Naive B cell (primary cell): ENCODE results near the gene WSCD2. TPM values are rescaled to one million over a fixed set of nuclear protein-coding genes. Genes with fewer than 3 reads are reported as not detected.

Source experiments
- ATAC-seq, 2 donors: fragments of 150-1000 bp; cut with Tn5 transposase; 2 replicates each; pipeline ENCODE4 v1.10.0; 2021; ENCODE audit warnings: low read depth in 2 of 2, mild to moderate bottlenecking in 2 of 2, moderate library complexity in 2 of 2
- DNase-seq: peaks from one replicate; pipeline ENCODE4 v3.0.0; 2022
- H3K27ac Mint-ChIP-seq, 6 donors: one replicate each; pipeline ENCODE4 v1.8.0; 2020 to 2022; ENCODE audit warnings: mild to moderate bottlenecking in 6 of 6, mixed read lengths in 6 of 6, moderate library complexity in 5 of 6, inconsistent platforms in 2 of 6
- H3K27me3 Mint-ChIP-seq, 3 donors: one replicate each; pipeline ENCODE4 v1.8.0; 2021 to 2022; ENCODE audit warnings: mixed read lengths in 3 of 3, mild to moderate bottlenecking in 1 of 3
- H3K36me3 Mint-ChIP-seq, 2 donors: one replicate each; pipeline ENCODE4 v1.8.0; 2020 to 2022; ENCODE audit warnings: mixed read lengths in 2 of 2, inconsistent platforms in 1 of 2, mild to moderate bottlenecking in 1 of 2
- H3K4me1 Mint-ChIP-seq, 3 donors: one replicate each; pipeline ENCODE4 v1.8.0; 2020 to 2022; ENCODE audit warnings: mixed read lengths in 3 of 3, inconsistent platforms in 1 of 3, mild to moderate bottlenecking in 1 of 3, moderate library complexity in 1 of 3
- H3K4me3 Mint-ChIP-seq, 8 donors: one replicate each; pipeline ENCODE4 v1.8.0; 2020 to 2022; ENCODE audit warnings: mild to moderate bottlenecking in 8 of 8, mixed read lengths in 8 of 8, moderate library complexity in 8 of 8, inconsistent platforms in 2 of 8
- H3K9me3 Mint-ChIP-seq, 7 donors: one replicate each; pipeline ENCODE4 v1.8.0; 2020 to 2022; ENCODE audit warnings: mixed read lengths in 7 of 7, mild to moderate bottlenecking in 5 of 7, inconsistent platforms in 2 of 7, moderate library complexity in 1 of 7
- polyA plus RNA-seq, 6 donors: library from polyadenylated mRNA; unstranded; fragments of 300-500 nt; fragmentation: Illumina TruSeq; gene quantifications; one replicate each; pipeline ENCODE4 v1.2.3, GENCODE V29; 2021; ENCODE audit warnings: low read depth in 6 of 6

Gene WSCD2
- polyA plus RNA-seq, 6 donors from 2014 or later = 0.13 to 0.53 TPM; not detected in 4

- H3K4me1 Mint-ChIP-seq = no peaks in the 10 kb centered on the region
- peaks cover 14 to 25% (median 23%) of the 10 kb centered on the region in 3 donors for H3K27me3 Mint-ChIP-seq
- H3K9me3 Mint-ChIP-seq = peaks cover 0 to 2% (median 0%) of the 10 kb centered on the region in 7 donors
- no peak for ATAC-seq
- H3K27ac Mint-ChIP-seq = no peak overlapping the region
- DNase-seq = no peak
- no peaks in the 10 kb centered on the region for H3K36me3 Mint-ChIP-seq
- no peak overlapping the region for H3K4me3 Mint-ChIP-seq
Measured at GRCh38 chr12:108162207-108162606, 33.1 kb downstream of the WSCD2 start.

- Mint-ChIP-seq H3K9me3 (peaks cover 0 to 7% (median 0%) of the 10 kb centered on the region in 7 donors), H3K4me1 (no peaks in the 10 kb centered on the region), H3K36me3 (no peaks in the 10 kb centered on the region), H3K27me3 (peaks cover 20 to 28% (median 27%) of the 10 kb centered on the region in 3 donors), H3K4me3 (no peak overlapping the region), H3K27ac (no peak overlapping the region)
- DNase-seq = no peak
- no peak for ATAC-seq
Measured at GRCh38 chr12:108166505-108166904, 37.4 kb downstream of the WSCD2 start.

- H3K9me3 Mint-ChIP-seq = peaks cover 0 to 7% (median 0%) of the 10 kb centered on the region in 7 donors
- no peaks in the 10 kb centered on the region for H3K36me3 Mint-ChIP-seq
- H3K4me3 Mint-ChIP-seq = no peak overlapping the region
- DNase-seq = no peak
- no peak overlapping the region for H3K27ac Mint-ChIP-seq
- H3K27me3 Mint-ChIP-seq = peaks cover 20 to 36% (median 28%) of the 10 kb centered on the region in 3 donors
- H3K4me1 Mint-ChIP-seq = no peaks in the 10 kb centered on the region
- ATAC-seq = no peak
Measured at GRCh38 chr12:108167974-108168373, 38.9 kb downstream of the WSCD2 start.

- no peak overlapping the region for H3K27ac Mint-ChIP-seq
- H3K27me3 Mint-ChIP-seq = peaks cover 20 to 36% (median 28%) of the 10 kb centered on the region in 3 donors
- DNase-seq (no peak), ATAC-seq (no peak)
- no peaks in the 10 kb centered on the region for H3K36me3 Mint-ChIP-seq
- no peaks in the 10 kb centered on the region for H3K4me1 Mint-ChIP-seq
- peaks cover 0 to 7% (median 0%) of the 10 kb centered on the region in 7 donors for H3K9me3 Mint-ChIP-seq
- H3K4me3 Mint-ChIP-seq = no peak overlapping the region
Measured at GRCh38 chr12:108169708-108170107, 40.6 kb downstream of the WSCD2 start.

GRCh38 chr12:108170164-108170563 is 41.1 kb downstream of the WSCD2 start:
- Mint-ChIP-seq H3K27me3 (peaks cover 19 to 36% (median 28%) of the 10 kb centered on the region in 3 donors), H3K4me3 (no peak overlapping the region), H3K36me3 (no peaks in the 10 kb centered on the region), H3K9me3 (peaks cover 0 to 7% (median 0%) of the 10 kb centered on the region in 7 donors), H3K27ac (peak overlapping the region in 1 of 6 donors; percentile 62), H3K4me1 (no peaks in the 10 kb centered on the region)
- no peak for DNase-seq
- ATAC-seq = no peak

- Mint-ChIP-seq H3K36me3 (no peaks in the 10 kb centered on the region), H3K27ac (no peak overlapping the region), H3K4me1 (no peaks in the 10 kb centered on the region), H3K9me3 (peaks cover 0 to 7% (median 3%) of the 10 kb centered on the region in 7 donors), H3K27me3 (peaks cover 14 to 25% (median 20%) of the 10 kb centered on the region in 3 donors), H3K4me3 (no peak overlapping the region)
- no peak for ATAC-seq
- DNase-seq = no peak
Measured at GRCh38 chr12:108172033-108172432, 42.9 kb downstream of the WSCD2 start.

- no peaks in the 10 kb centered on the region for H3K36me3 Mint-ChIP-seq
- no peak for DNase-seq
- H3K9me3 Mint-ChIP-seq = peaks cover 0 to 7% (median 2%) of the 10 kb centered on the region in 7 donors
- H3K27me3 Mint-ChIP-seq = peaks cover 9 to 19% (median 13%) of the 10 kb centered on the region in 3 donors
- no peak overlapping the region for H3K27ac Mint-ChIP-seq
- ATAC-seq = no peak
- no peaks in the 10 kb centered on the region for H3K4me1 Mint-ChIP-seq
- H3K4me3 Mint-ChIP-seq = no peak overlapping the region
Measured at GRCh38 chr12:108173160-108173559, 44.1 kb downstream of the WSCD2 start.

GRCh38 chr12:108173892-108174291 is 44.8 kb downstream of the WSCD2 start:
- peaks cover 0 to 8% (median 3%) of the 10 kb centered on the region in 7 donors for H3K9me3 Mint-ChIP-seq
- peaks cover 5 to 19% (median 11%) of the 10 kb centered on the region in 3 donors for H3K27me3 Mint-ChIP-seq
- no peaks in the 10 kb centered on the region for H3K4me1 Mint-ChIP-seq
- no peak for DNase-seq
- no peaks in the 10 kb centered on the region for H3K36me3 Mint-ChIP-seq
- H3K27ac Mint-ChIP-seq = no peak overlapping the region
- no peak for ATAC-seq
- no peak overlapping the region for H3K4me3 Mint-ChIP-seq

- Mint-ChIP-seq H3K36me3 (no peaks in the 10 kb centered on the region), H3K27ac (no peak overlapping the region), H3K4me3 (no peak overlapping the region), H3K27me3 (peaks cover 4 to 17% (median 11%) of the 10 kb centered on the region in 3 donors), H3K4me1 (no peaks in the 10 kb centered on the region), H3K9me3 (peaks cover 0 to 8% (median 3%) of the 10 kb centered on the region in 7 donors)
- DNase-seq (no peak), ATAC-seq (no peak)
Measured at GRCh38 chr12:108174641-108175040, 45.6 kb downstream of the WSCD2 start.

GRCh38 chr12:108175310-108175709 is 46.2 kb downstream of the WSCD2 start:
- DNase-seq (no peak), ATAC-seq (no peak)
- H3K36me3 Mint-ChIP-seq = no peaks in the 10 kb centered on the region
- peaks cover 0 to 10% (median 7%) of the 10 kb centered on the region in 3 donors for H3K27me3 Mint-ChIP-seq
- H3K4me1 Mint-ChIP-seq = no peaks in the 10 kb centered on the region
- H3K27ac Mint-ChIP-seq = no peak overlapping the region
- no peak overlapping the region for H3K4me3 Mint-ChIP-seq
- H3K9me3 Mint-ChIP-seq = peaks cover 0 to 8% (median 3%) of the 10 kb centered on the region in 7 donors

- peaks cover 0 to 8% (median 3%) of the 10 kb centered on the region in 7 donors for H3K9me3 Mint-ChIP-seq
- DNase-seq = no peak
Measured at GRCh38 chr12:108176292-108176691, 47.2 kb downstream of the WSCD2 start.

GRCh38 chr12:108177131-108177530 is 48.0 kb downstream of the WSCD2 start:
- Mint-ChIP-seq H3K27ac (no peak overlapping the region), H3K36me3 (no peaks in the 10 kb centered on the region), H3K4me3 (no peak overlapping the region), H3K27me3 (peaks cover 0 to 7% (median 5%) of the 10 kb centered on the region in 3 donors), H3K4me1 (no peaks in the 10 kb centered on the region), H3K9me3 (peaks cover 0 to 8% (median 3%) of the 10 kb centered on the region in 7 donors)
- ATAC-seq = no peak
- no peak for DNase-seq

More at GRCh38 chr12:108176292-108176691, 47.2 kb downstream of the WSCD2 start:
- ATAC-seq = no peak
- Mint-ChIP-seq H3K4me3 (no peak overlapping the region), H3K36me3 (no peaks in the 10 kb centered on the region), H3K4me1 (no peaks in the 10 kb centered on the region), H3K27ac (no peak overlapping the region), H3K27me3 (peaks cover 0 to 8% (median 5%) of the 10 kb centered on the region in 3 donors)

- Mint-ChIP-seq H3K9me3 (peaks cover 0 to 8% (median 3%) of the 10 kb centered on the region in 7 donors), H3K4me1 (no peaks in the 10 kb centered on the region), H3K4me3 (no peak overlapping the region), H3K27ac (no peak overlapping the region), H3K36me3 (no peaks in the 10 kb centered on the region), H3K27me3 (peaks cover 0 to 5% (median 0%) of the 10 kb centered on the region in 3 donors)
- ATAC-seq (no peak), DNase-seq (no peak)
Measured at GRCh38 chr12:108179305-108179704, 50.2 kb downstream of the WSCD2 start.

- no peaks in the 10 kb centered on the region for H3K36me3 Mint-ChIP-seq
- ATAC-seq = no peak
Measured at GRCh38 chr12:108180255-108181094, 51.4 kb downstream of the WSCD2 start.

More at GRCh38 chr12:108180255-108181094, 51.4 kb downstream of the WSCD2 start:
- Mint-ChIP-seq H3K27me3 (peaks cover 0 to 8% (median 3%) of the 10 kb centered on the region in 3 donors), H3K9me3 (peaks cover 0 to 8% (median 3%) of the 10 kb centered on the region in 7 donors), H3K4me3 (no peak overlapping the region), H3K4me1 (no peaks in the 10 kb centered on the region), H3K27ac (no peak overlapping the region)
- no peak for DNase-seq
